ENCODE results near the gene PVR.

DNA sequence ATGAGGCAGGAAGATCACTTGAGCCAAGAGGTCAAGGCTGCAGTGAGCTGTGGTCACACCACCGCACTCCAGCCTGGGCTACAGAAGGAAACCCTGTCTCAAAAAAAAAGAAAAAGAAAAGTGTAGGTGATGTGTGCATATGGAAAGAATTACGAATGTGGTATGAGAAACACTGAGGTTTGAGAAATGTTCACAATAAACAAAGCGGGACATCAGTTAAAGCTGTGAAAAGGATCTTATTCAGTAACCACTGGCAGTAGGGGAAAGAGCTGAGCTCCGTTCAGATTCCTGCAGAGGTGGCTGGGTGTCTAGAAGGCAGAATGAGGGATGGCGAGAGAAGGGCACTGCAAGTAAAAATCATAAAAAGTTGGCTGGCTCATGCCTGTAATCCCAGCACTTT, 34.5 kb upstream of the PVR start:
- TF ChIP-seq, protein P1, sequence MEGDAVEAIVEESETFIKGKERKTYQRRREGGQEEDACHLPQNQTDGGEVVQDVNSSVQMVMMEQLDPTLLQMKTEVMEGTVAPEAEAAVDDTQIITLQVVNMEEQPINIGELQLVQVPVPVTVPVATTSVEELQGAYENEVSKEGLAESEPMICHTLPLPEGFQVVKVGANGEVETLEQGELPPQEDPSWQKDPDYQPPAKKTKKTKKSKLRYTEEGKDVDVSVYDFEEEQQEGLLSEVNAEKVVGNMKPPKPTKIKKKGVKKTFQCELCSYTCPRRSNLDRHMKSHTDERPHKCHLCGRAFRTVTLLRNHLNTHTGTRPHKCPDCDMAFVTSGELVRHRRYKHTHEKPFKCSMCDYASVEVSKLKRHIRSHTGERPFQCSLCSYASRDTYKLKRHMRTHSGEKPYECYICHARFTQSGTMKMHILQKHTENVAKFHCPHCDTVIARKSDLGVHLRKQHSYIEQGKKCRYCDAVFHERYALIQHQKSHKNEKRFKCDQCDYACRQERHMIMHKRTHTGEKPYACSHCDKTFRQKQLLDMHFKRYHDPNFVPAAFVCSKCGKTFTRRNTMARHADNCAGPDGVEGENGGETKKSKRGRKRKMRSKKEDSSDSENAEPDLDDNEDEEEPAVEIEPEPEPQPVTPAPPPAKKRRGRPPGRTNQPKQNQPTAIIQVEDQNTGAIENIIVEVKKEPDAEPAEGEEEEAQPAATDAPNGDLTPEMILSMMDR (IDR thresholded peaks at IDR 0.05), result no peak
- TF ChIP-seq POLR2A (IDR thresholded peaks at IDR 0.05), result no peak
